Measurements from ENCODE around the gene FOXS1. TPM values are rescaled to one million over a fixed set of nuclear protein-coding genes. Genes with fewer than 3 reads are reported as not detected.

The FOXS1 gene
- polyA plus RNA-seq, 1 of the 3 experiments (the other 2 are of a cell fraction): 0.99 TPM

GRCh38 chr20:31856516-31856915 is 11.1 kb upstream of the FOXS1 start:
- H3K36me3 ChIP-seq (replicated peaks in 1 of 2; ENCODE audit: control insufficient read depth in 1 of 2, insufficient read depth in 2 of 2, low read length in 1 of 2): no peaks in the 10 kb centered on the region
- peaks cover 11% of the 10 kb centered on the region; the same call in 1 of the 2 replicates for H3K27me3 ChIP-seq (ENCODE audit: insufficient read depth)
- no peak overlapping the region for H3K9ac ChIP-seq
- peaks cover 0 to 9% of the 10 kb centered on the region in 2 experiments; a peak in 1 of 4 replicates for H3K4me1 ChIP-seq (ENCODE audit: control insufficient read depth in 1 of 2, insufficient read depth in 2 of 2, low read depth in 1 of 2, low read length in 1 of 2)
- no peak overlapping the region for H2AFZ ChIP-seq (ENCODE audit: low read depth)
- no peak overlapping the region for H3K4me2 ChIP-seq
- H3F3A ChIP-seq (replicated peaks; ENCODE audit: insufficient read depth): no peaks in the 10 kb centered on the region
- H3K9me3 ChIP-seq: no peaks in the 10 kb centered on the region
- POLR2A ChIA-PET: interaction anchor here (2.3 kb wide), 1 partner anchor 95 kb away, joined by 7 read pairs; the partner anchor contains the start of gene PDRG1
- TF ChIP-seq MXI1 (IDR thresholded peaks at IDR 0.05; ENCODE audit: low read depth, low read length) (no peak), RFX5 (IDR thresholded peaks at IDR 0.05; ENCODE audit: low read length) (no peak), ELF1 (IDR thresholded peaks at IDR 0.05) (no peak), PBX3 (IDR thresholded peaks at IDR 0.05) (no peak)
- no peak overlapping the region for H3K4me3 ChIP-seq (ENCODE audit: low read depth in 2 of 2, low read length in 1 of 2)
- 22% methylated on average over 3 of the region's 3 CpGs for WGBS (ENCODE audit: low lambda C conversion rate)
- no peaks in the 10 kb centered on the region for H3K79me2 ChIP-seq (ENCODE audit: insufficient read depth)
- H4K20me1 ChIP-seq (ENCODE audit: insufficient read depth): no peaks in the 10 kb centered on the region
- no peak for DNase-seq
- CTCF ChIA-PET: interaction anchor here (0.9 to 8.1 kb wide), 8 partner anchors 10 to 263 kb away, joined by 3 to 170 read pairs (median 4); partner anchors contain the start of genes FOXS1 and PDRG1
- H3K9me2 ChIP-seq: no peaks in the 10 kb centered on the region
- no peak overlapping the region for H3K27ac ChIP-seq (ENCODE audit: low read depth in 2 of 2, low read length in 1 of 2)

- TF ChIP-seq EP300 (IDR thresholded peaks at IDR 0.05; ENCODE audit: borderline replicate concordance in 1 of 2, low read depth in 1 of 2, low read length in 1 of 2): no peak
- no peak for TF ChIP-seq RFX5 (IDR thresholded peaks at IDR 0.05; ENCODE audit: low read length)
- no peak for TF ChIP-seq REST (IDR thresholded peaks at IDR 0.05; ENCODE audit: low read depth, low read length)
- no peak for TF ChIP-seq CTCF (IDR thresholded peaks at IDR 0.05)
- TF ChIP-seq RAD21 (IDR thresholded peaks at IDR 0.05; ENCODE audit: low read length): no peak
- TF ChIP-seq MEF2A (IDR thresholded peaks at IDR 0.05; ENCODE audit: borderline replicate concordance, low read depth): no peak
- TF ChIP-seq GABPA (IDR thresholded peaks at IDR 0.05; ENCODE audit: low read depth): no peak
- TF ChIP-seq YY1 (IDR thresholded peaks at IDR 0.05; ENCODE audit: low read depth): no peak
- no peak for TF ChIP-seq EZH2phosphoT487 (IDR thresholded peaks at IDR 0.05; ENCODE audit: borderline replicate concordance, low read depth)
- no peak for TF ChIP-seq TAF1 (IDR thresholded peaks at IDR 0.05; ENCODE audit: borderline replicate concordance, low read depth, low read length)
- no peaks in the 10 kb centered on the region for H3F3A ChIP-seq (replicated peaks; ENCODE audit: insufficient read depth)
- no peak overlapping the region for H3K4me2 ChIP-seq
- POLR2A ChIA-PET: interaction anchor here (0.5 to 1.3 kb wide), 3 partner anchors 94 to 256 kb away, joined by 3 read pairs; partner anchors contain the start of gene TM9SF4
- no peaks in the 10 kb centered on the region for H3K9me2 ChIP-seq
- peaks cover 11% of the 10 kb centered on the region; the same call in 1 of the 2 replicates for H3K27me3 ChIP-seq (ENCODE audit: insufficient read depth)
- no peaks in the 10 kb centered on the region for H3K9me3 ChIP-seq
- H3K4me3 ChIP-seq (ENCODE audit: low read depth in 2 of 2, low read length in 1 of 2): no peak overlapping the region
- no peaks in the 10 kb centered on the region for H4K20me1 ChIP-seq (ENCODE audit: insufficient read depth)
- H3K27ac ChIP-seq (ENCODE audit: low read depth in 2 of 2, low read length in 1 of 2): no peak overlapping the region
- DNase-seq: no peak
- no peaks in the 10 kb centered on the region for H3K79me2 ChIP-seq (ENCODE audit: insufficient read depth)
- no peak overlapping the region for H2AFZ ChIP-seq (ENCODE audit: low read depth)
- 45% methylated on average over 6 of the region's 7 CpGs for WGBS (ENCODE audit: low lambda C conversion rate)
- no peaks in the 10 kb centered on the region for H3K36me3 ChIP-seq (replicated peaks in 1 of 2; ENCODE audit: control insufficient read depth in 1 of 2, insufficient read depth in 2 of 2, low read length in 1 of 2)
- no peaks in the 10 kb centered on the region; a peak in 1 of 4 replicates for H3K4me1 ChIP-seq (ENCODE audit: control insufficient read depth in 1 of 2, insufficient read depth in 2 of 2, low read depth in 1 of 2, low read length in 1 of 2)
- CTCF ChIA-PET: interaction anchor here (0.6 to 8.1 kb wide), 44 partner anchors 7 to 655 kb away, joined by 3 to 170 read pairs (median 8); partner anchors contain the start of genes FOXS1, MYLK2, PDRG1 and XKR7
- no peak overlapping the region for H3K9ac ChIP-seq
Observed at GRCh38 chr20:31853481-31853880, 8.1 kb upstream of the FOXS1 start.
